Measurements from ENCODE around the gene ADAM19.
"Not testable (repeated sequence)": the region's sequence is repeated elsewhere in the genome, so short reads cannot be mapped to it uniquely, and the experiment has no call there.

The ADAM19 gene

GRCh38 chr5:157485340-157485739 lies 90.2 kb downstream of the ADAM19 start:
- TF ChIP-seq CTCF (IDR thresholded peaks at IDR 0.05; ENCODE audit: low read depth, low read length) (no peak), EZH2phosphoT487 (IDR thresholded peaks at IDR 0.05; ENCODE audit: low read depth) (no peak)
- H3K79me2 ChIP-seq (ENCODE audit: low read length), result no peaks in the 10 kb centered on the region
- no peak overlapping the region for H2AFZ ChIP-seq (ENCODE audit: low read depth, low read length)
- no peak overlapping the region for H3K27ac ChIP-seq (ENCODE audit: low read length)
- H3K27me3 ChIP-seq (ENCODE audit: low read depth, low read length), result no peaks in the 10 kb centered on the region
- peaks cover 47% of the 10 kb centered on the region for H3K36me3 ChIP-seq (replicated peaks; ENCODE audit: low read depth, low read length)
- no peak overlapping the region for H3K9ac ChIP-seq (ENCODE audit: low read length)
- peaks cover 9% of the 10 kb centered on the region for H4K20me1 ChIP-seq (ENCODE audit: insufficient read depth, low read length)
- no peak overlapping the region for H3K4me3 ChIP-seq (ENCODE audit: low read length)
- no peaks in the 10 kb centered on the region for H3K9me3 ChIP-seq (ENCODE audit: insufficient read depth, low read length)
- H3K4me1 ChIP-seq (ENCODE audit: low read length), result peaks cover 24% of the 10 kb centered on the region
- no peak overlapping the region for H3K4me2 ChIP-seq (ENCODE audit: low read length)

GRCh38 chr5:157484768-157485167 lies 90.8 kb downstream of the ADAM19 start:
- Histone ChIP-seq H3K9me3 (ENCODE audit: insufficient read depth, low read length) (no peaks in the 10 kb centered on the region), H3K9ac (ENCODE audit: low read length) (no peak overlapping the region)

GRCh38 chr5:157482702-157483101 lies 92.9 kb downstream of the ADAM19 start:
- not testable (repeated sequence) for H3K9me3 ChIP-seq (ENCODE audit: insufficient read depth, low read length); H2AFZ ChIP-seq (ENCODE audit: low read depth, low read length); H3K9ac ChIP-seq (ENCODE audit: low read length); H4K20me1 ChIP-seq (ENCODE audit: insufficient read depth, low read length); H3K4me2 ChIP-seq (ENCODE audit: low read length); H3K27ac ChIP-seq (ENCODE audit: low read length); H3K27me3 ChIP-seq (ENCODE audit: low read depth, low read length); H3K4me3 ChIP-seq (ENCODE audit: low read length); H3K79me2 ChIP-seq (ENCODE audit: low read length)
- Histone ChIP-seq H3K4me1 (ENCODE audit: low read length) (peaks cover 24% of the 10 kb centered on the region), H3K36me3 (replicated peaks; ENCODE audit: low read depth, low read length) (peaks cover 42% of the 10 kb centered on the region)

More at GRCh38 chr5:157484768-157485167, 90.8 kb downstream of the ADAM19 start:
- Histone ChIP-seq H3K79me2 (ENCODE audit: low read length) (no peaks in the 10 kb centered on the region), H3K27me3 (ENCODE audit: low read depth, low read length) (no peaks in the 10 kb centered on the region), H3K4me2 (ENCODE audit: low read length) (no peak overlapping the region), H3K27ac (ENCODE audit: low read length) (no peak overlapping the region), H3K36me3 (replicated peaks; ENCODE audit: low read depth, low read length) (peaks cover 44% of the 10 kb centered on the region), H4K20me1 (ENCODE audit: insufficient read depth, low read length) (peaks cover 9% of the 10 kb centered on the region), H3K4me3 (ENCODE audit: low read length) (no peak overlapping the region), H2AFZ (ENCODE audit: low read depth, low read length) (no peak overlapping the region), H3K4me1 (ENCODE audit: low read length) (peaks cover 24% of the 10 kb centered on the region)
- TF ChIP-seq EZH2phosphoT487 (IDR thresholded peaks at IDR 0.05; ENCODE audit: low read depth) (no peak), CTCF (IDR thresholded peaks at IDR 0.05; ENCODE audit: low read depth, low read length) (no peak)

GRCh38 chr5:157481666-157482065 lies 93.9 kb downstream of the ADAM19 start:
- no peak overlapping the region for H3K27ac ChIP-seq (ENCODE audit: low read length)
- peaks cover 52% of the 10 kb centered on the region for H3K36me3 ChIP-seq (replicated peaks; ENCODE audit: low read depth, low read length)
- H3K9me3 ChIP-seq (ENCODE audit: insufficient read depth, low read length), result no peaks in the 10 kb centered on the region
- no peak overlapping the region for H3K9ac ChIP-seq (ENCODE audit: low read length)
- H3K79me2 ChIP-seq (ENCODE audit: low read length), result no peaks in the 10 kb centered on the region
- H3K4me2 ChIP-seq (ENCODE audit: low read length), result no peak overlapping the region
- peaks cover 9% of the 10 kb centered on the region for H4K20me1 ChIP-seq (ENCODE audit: insufficient read depth, low read length)
- H2AFZ ChIP-seq (ENCODE audit: low read depth, low read length), result no peak overlapping the region
- no peaks in the 10 kb centered on the region for H3K27me3 ChIP-seq (ENCODE audit: low read depth, low read length)
- H3K4me1 ChIP-seq (ENCODE audit: low read length), result peaks cover 14% of the 10 kb centered on the region
- no peak for TF ChIP-seq EZH2phosphoT487 (IDR thresholded peaks at IDR 0.05; ENCODE audit: low read depth)
- no peak for TF ChIP-seq CTCF (IDR thresholded peaks at IDR 0.05; ENCODE audit: low read depth, low read length)
- H3K4me3 ChIP-seq (ENCODE audit: low read length), result no peak overlapping the region

GRCh38 chr5:157481265-157481664 lies 94.3 kb downstream of the ADAM19 start:
- Histone ChIP-seq H3K9me3 (ENCODE audit: insufficient read depth, low read length) (no peaks in the 10 kb centered on the region), H3K27me3 (ENCODE audit: low read depth, low read length) (no peaks in the 10 kb centered on the region), H3K4me2 (ENCODE audit: low read length) (no peak overlapping the region)

More at GRCh38 chr5:157481265-157481664, 94.3 kb downstream of the ADAM19 start:
- Histone ChIP-seq H3K79me2 (ENCODE audit: low read length) (no peaks in the 10 kb centered on the region), H3K36me3 (replicated peaks; ENCODE audit: low read depth, low read length) (peaks cover 51% of the 10 kb centered on the region), H3K27ac (ENCODE audit: low read length) (no peak overlapping the region), H3K9ac (ENCODE audit: low read length) (no peak overlapping the region), H3K4me3 (ENCODE audit: low read length) (no peak overlapping the region), H2AFZ (ENCODE audit: low read depth, low read length) (no peak overlapping the region), H3K4me1 (ENCODE audit: low read length) (peaks cover 10% of the 10 kb centered on the region), H4K20me1 (ENCODE audit: insufficient read depth, low read length) (peaks cover 9% of the 10 kb centered on the region)
- TF ChIP-seq EZH2phosphoT487 (IDR thresholded peaks at IDR 0.05; ENCODE audit: low read depth) (no peak), CTCF (IDR thresholded peaks at IDR 0.05; ENCODE audit: low read depth, low read length) (no peak)

All from OCI-LY3 (cell line).